ENCODE results near the gene BCKDHA. TPM values are rescaled to one million over a fixed set of nuclear protein-coding genes. Genes with fewer than 3 reads are reported as not detected.

Gene BCKDHA
- total and polyA plus RNA-seq, 7 donors: 19.0 to 35.7 (median 32.9) TPM

DNA sequence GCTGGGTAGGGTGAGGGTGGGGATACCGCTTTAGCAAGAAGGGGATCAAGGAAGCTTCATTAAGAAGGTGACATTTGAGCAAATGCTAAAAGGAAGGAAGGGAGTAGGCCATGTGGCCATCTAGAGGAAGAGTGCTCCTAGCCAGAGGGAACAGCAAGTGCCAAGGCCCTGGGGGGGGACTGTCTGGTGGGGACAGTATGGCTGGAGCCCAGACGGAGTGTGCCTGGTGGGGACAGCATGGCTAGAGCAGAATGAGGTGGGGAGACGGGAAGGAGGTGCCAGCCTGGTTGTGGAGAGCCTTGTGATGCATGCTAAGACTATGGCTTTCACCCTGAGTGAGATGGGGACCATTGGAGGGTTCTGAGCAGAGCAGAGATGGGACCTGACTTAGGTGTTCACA, 41.8 kb upstream of the BCKDHA start:
- Histone ChIP-seq H3K4me1 (peaks cover 0 to 27% (median 18%) of the 10 kb centered on the region in 4 donors), H3K27me3 (no peaks in the 10 kb centered on the region), H3K4me3 (no peak overlapping the region), H3K9me3 (no peaks in the 10 kb centered on the region), H3K36me3 (no peaks in the 10 kb centered on the region), H3K27ac (no peak overlapping the region)
- WGBS, 2 donors: 78 to 89% methylated on average over 3 of the region's 3 CpGs
- DNase-seq: no peak
- TF ChIP-seq POLR2AphosphoS5 (IDR thresholded peaks at IDR 0.05) (no peak), EP300 (IDR thresholded peaks at IDR 0.05) (no peak), POLR2A (IDR thresholded peaks at IDR 0.05) (no peak)
- TF ChIP-seq, protein P1, sequence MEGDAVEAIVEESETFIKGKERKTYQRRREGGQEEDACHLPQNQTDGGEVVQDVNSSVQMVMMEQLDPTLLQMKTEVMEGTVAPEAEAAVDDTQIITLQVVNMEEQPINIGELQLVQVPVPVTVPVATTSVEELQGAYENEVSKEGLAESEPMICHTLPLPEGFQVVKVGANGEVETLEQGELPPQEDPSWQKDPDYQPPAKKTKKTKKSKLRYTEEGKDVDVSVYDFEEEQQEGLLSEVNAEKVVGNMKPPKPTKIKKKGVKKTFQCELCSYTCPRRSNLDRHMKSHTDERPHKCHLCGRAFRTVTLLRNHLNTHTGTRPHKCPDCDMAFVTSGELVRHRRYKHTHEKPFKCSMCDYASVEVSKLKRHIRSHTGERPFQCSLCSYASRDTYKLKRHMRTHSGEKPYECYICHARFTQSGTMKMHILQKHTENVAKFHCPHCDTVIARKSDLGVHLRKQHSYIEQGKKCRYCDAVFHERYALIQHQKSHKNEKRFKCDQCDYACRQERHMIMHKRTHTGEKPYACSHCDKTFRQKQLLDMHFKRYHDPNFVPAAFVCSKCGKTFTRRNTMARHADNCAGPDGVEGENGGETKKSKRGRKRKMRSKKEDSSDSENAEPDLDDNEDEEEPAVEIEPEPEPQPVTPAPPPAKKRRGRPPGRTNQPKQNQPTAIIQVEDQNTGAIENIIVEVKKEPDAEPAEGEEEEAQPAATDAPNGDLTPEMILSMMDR (IDR thresholded peaks at IDR 0.05): no peak
- intact Hi-C loops (cut with DNase I): no loop called here

DNA sequence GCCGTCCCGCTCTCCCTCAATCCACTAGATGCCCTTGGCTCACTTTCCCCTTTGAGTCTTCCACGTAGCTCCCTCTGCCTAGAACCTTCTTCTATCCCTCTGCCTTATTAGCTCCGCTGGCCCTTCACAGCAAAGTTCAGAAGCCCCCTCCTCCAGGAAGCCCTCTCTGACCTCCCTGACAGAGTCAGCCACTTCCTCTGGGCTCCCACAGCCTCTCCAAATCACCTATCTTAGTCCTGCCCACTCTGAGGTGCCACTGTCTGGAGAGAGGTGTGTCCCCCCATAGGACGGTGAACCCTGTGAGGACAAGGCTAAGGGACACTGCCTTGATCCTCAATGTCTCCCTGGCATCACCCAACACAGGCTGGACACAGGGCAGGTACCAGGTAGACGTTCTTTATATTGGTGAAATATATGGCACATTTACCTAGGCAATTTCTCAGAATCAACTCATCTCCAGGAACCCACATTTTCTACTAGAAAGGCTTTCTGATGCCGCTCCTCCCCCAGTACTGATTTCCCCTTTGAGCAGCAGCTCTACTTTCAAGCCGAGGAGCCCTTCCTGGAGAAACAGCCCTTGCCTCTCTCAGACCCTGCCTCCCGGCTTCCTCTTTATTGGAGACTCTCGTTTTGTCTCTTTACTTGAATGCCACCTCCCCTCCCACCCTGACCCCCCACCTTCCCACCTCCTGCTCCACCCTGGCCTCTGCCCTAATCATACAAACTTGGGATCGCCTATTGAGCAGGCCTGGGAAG, 40.5 kb upstream of the BCKDHA start:
- 73 to 86% methylated on average over 11 of the region's 11 CpGs for whole genome bisulfite sequencing, 2 donors
- TF ChIP-seq, protein P1 (IDR thresholded peaks at IDR 0.05): no peak
- no peak for TF ChIP-seq POLR2A (IDR thresholded peaks at IDR 0.05)
- no peak for TF ChIP-seq EP300 (IDR thresholded peaks at IDR 0.05)
- no peak for TF ChIP-seq POLR2AphosphoS5 (IDR thresholded peaks at IDR 0.05)
- DNase-seq: no peak
- H3K4me1 ChIP-seq: peaks cover 0 to 14% (median 10%) of the 10 kb centered on the region in 4 donors
- no peak overlapping the region for H3K4me3 ChIP-seq
- intact Hi-C loops (cut with DNase I): no loop called here
- no peaks in the 10 kb centered on the region for H3K9me3 ChIP-seq
- no peaks in the 10 kb centered on the region for H3K36me3 ChIP-seq
- no peak overlapping the region for H3K27ac ChIP-seq
- no peaks in the 10 kb centered on the region for H3K27me3 ChIP-seq

GRCh38 chr19:41357746-41358145, 39.9 kb upstream of the BCKDHA start:
- Histone ChIP-seq H3K36me3 (no peaks in the 10 kb centered on the region), H3K27me3 (no peaks in the 10 kb centered on the region), H3K9me3 (no peaks in the 10 kb centered on the region), H3K4me3 (no peak overlapping the region), H3K4me1 (peaks cover 0 to 13% (median 10%) of the 10 kb centered on the region in 4 donors), H3K27ac (no peak overlapping the region)
- intact Hi-C loops (cut with DNase I): no loop called here
- no peak for TF ChIP-seq POLR2AphosphoS5 (IDR thresholded peaks at IDR 0.05)
- TF ChIP-seq, protein P1 (IDR thresholded peaks at IDR 0.05): no peak
- no peak for TF ChIP-seq EP300 (IDR thresholded peaks at IDR 0.05)
- no peak for TF ChIP-seq POLR2A (IDR thresholded peaks at IDR 0.05)
- no peak for DNase-seq
- 92 to 94% methylated on average over 13 of the region's 13 CpGs for WGBS, 2 donors

GRCh38 chr19:41359741-41360140, 37.9 kb upstream of the BCKDHA start:
- 83 to 86% methylated on average over 1 of the region's 1 CpG for WGBS, 2 donors
- TF ChIP-seq POLR2AphosphoS5 (IDR thresholded peaks at IDR 0.05) (no peak), POLR2A (IDR thresholded peaks at IDR 0.05) (no peak), EP300 (IDR thresholded peaks at IDR 0.05) (no peak)
- TF ChIP-seq, protein P1 (IDR thresholded peaks at IDR 0.05): no peak
- no peak for DNase-seq
- Histone ChIP-seq H3K4me3 (no peak overlapping the region), H3K36me3 (no peaks in the 10 kb centered on the region), H3K27me3 (no peaks in the 10 kb centered on the region), H3K4me1 (peaks cover 0 to 17% (median 13%) of the 10 kb centered on the region in 4 donors), H3K9me3 (no peaks in the 10 kb centered on the region), H3K27ac (no peak overlapping the region)
- intact Hi-C loops (cut with DNase I): no loop called here
